SJSA1 (cell line): Measurements from ENCODE around the gene ITCH. TPM values are rescaled to one million over a fixed set of nuclear protein-coding genes. Genes with fewer than 3 reads are reported as not detected.
"Not testable (repeated sequence)": the region's sequence is repeated elsewhere in the genome, so short reads cannot be mapped to it uniquely, and the experiment has no call there.

Experiments
- DNase-seq, 2 experiments: peaks; one replicate each; pipeline ENCODE4 v3.0.0-alpha.2; 2015 to 2020; ENCODE audit warnings: low spot score in 2 of 2, low read depth in 1 of 2
- H3K27ac ChIP-seq: fragments of 250-450 bp; sonication (Bioruptor Pico); 2 replicates; pipeline ENCODE4 v1.5.1; 2020; ENCODE audit warnings: mild to moderate bottlenecking, moderate library complexity
- H3K27me3 ChIP-seq: fragments of 250-450 bp; sonication (Bioruptor Pico); replicated peaks from 2 replicates; pipeline ENCODE4 v1.5.1; 2020; ENCODE audit warnings: mild to moderate bottlenecking, moderate library complexity
- H3K36me3 ChIP-seq: fragments of 250-450 bp; sonication (Bioruptor Pico); 2 replicates; pipeline ENCODE4 v1.5.1; 2020; ENCODE audit warnings: mild to moderate bottlenecking
- H3K4me1 ChIP-seq: fragments of 250-450 bp; sonication (Bioruptor Pico); replicated peaks from 2 replicates; pipeline ENCODE4 v1.6.1; 2021; ENCODE audit warnings: mild to moderate bottlenecking
- H3K4me3 ChIP-seq: fragments of 250-450 bp; sonication (Bioruptor Pico); 2 replicates; pipeline ENCODE4 v1.5.1; 2020; ENCODE audit warnings: mild to moderate bottlenecking
- H3K9me3 ChIP-seq: fragments of 250-450 bp; sonication (Bioruptor Pico); replicated peaks from 2 replicates; pipeline ENCODE4 v1.5.1; 2020; ENCODE audit warnings: mild to moderate bottlenecking
- total RNA-seq: library from RNA; depleted of rRNA; stranded (reverse); fragments of >200 nt; shearing (Covaris generic); gene quantifications from 2 replicates; pipeline ENCODE4 v1.2.3, GENCODE V29; 2014

The ITCH gene
- total RNA-seq, 1 experiment from 2014 or later = 62.9 TPM

GRCh38 chr20:34377072-34377847 lies 14.2 kb downstream of the ITCH start:
- H3K4me3 ChIP-seq = no peak overlapping the region
- no peaks in the 10 kb centered on the region for H3K4me1 ChIP-seq
- no peak overlapping the region for H3K27ac ChIP-seq
- H3K36me3 ChIP-seq = peaks cover 67% of the 10 kb centered on the region
- no peaks in the 10 kb centered on the region for H3K9me3 ChIP-seq
- H3K27me3 ChIP-seq = no peaks in the 10 kb centered on the region
- DNase-seq = no peak

GRCh38 chr20:34382174-34382573 lies 19.1 kb downstream of the ITCH start:
- Histone ChIP-seq H3K9me3 (no peaks in the 10 kb centered on the region), H3K27me3 (no peaks in the 10 kb centered on the region), H3K27ac (no peak overlapping the region), H3K4me1 (peaks cover 8% of the 10 kb centered on the region; the same call in 1 of the 2 replicates), H3K4me3 (no peak overlapping the region), H3K36me3 (peaks cover 42% of the 10 kb centered on the region)
- no peak for DNase-seq

GRCh38 chr20:34382877-34383455 lies 19.9 kb downstream of the ITCH start:
- H3K27me3 ChIP-seq, H3K27ac ChIP-seq, H3K4me3 ChIP-seq, DNase-seq, H3K9me3 ChIP-seq: not testable (repeated sequence)
- Histone ChIP-seq H3K4me1 (peaks cover 15% of the 10 kb centered on the region), H3K36me3 (peaks cover 37% of the 10 kb centered on the region)

GRCh38 chr20:34385464-34385863 lies 22.4 kb downstream of the ITCH start:
- H3K27ac ChIP-seq = no peak overlapping the region
- H3K27me3 ChIP-seq = no peaks in the 10 kb centered on the region
- no peaks in the 10 kb centered on the region for H3K9me3 ChIP-seq
- no peak overlapping the region for H3K4me3 ChIP-seq
- H3K4me1 ChIP-seq = peaks cover 38% of the 10 kb centered on the region
- no peak for DNase-seq
- peaks cover 38% of the 10 kb centered on the region for H3K36me3 ChIP-seq

GRCh38 chr20:34388000-34388399 lies 24.9 kb downstream of the ITCH start:
- H3K27me3 ChIP-seq = no peaks in the 10 kb centered on the region
- H3K36me3 ChIP-seq = peaks cover 28% of the 10 kb centered on the region
- H3K27ac ChIP-seq = no peak overlapping the region
- peaks cover 48% of the 10 kb centered on the region for H3K4me1 ChIP-seq
- no peak overlapping the region for H3K4me3 ChIP-seq
- no peaks in the 10 kb centered on the region for H3K9me3 ChIP-seq
- no peak for DNase-seq

- H3K27me3 ChIP-seq = no peaks in the 10 kb centered on the region
- no peaks in the 10 kb centered on the region for H3K9me3 ChIP-seq
- H3K4me1 ChIP-seq = peaks cover 48% of the 10 kb centered on the region
- H3K27ac ChIP-seq = peak overlapping the region; percentile 78; the same call in 1 of the 2 replicates
- H3K4me3 ChIP-seq = no peak overlapping the region
- H3K36me3 ChIP-seq = peaks cover 33% of the 10 kb centered on the region
- DNase-seq = no peak
Observed at GRCh38 chr20:34388678-34389077, 25.6 kb downstream of the ITCH start.

GRCh38 chr20:34389206-34389953 lies 26.3 kb downstream of the ITCH start:
- peaks cover 38% of the 10 kb centered on the region for H3K36me3 ChIP-seq
- H3K4me3 ChIP-seq = no peak overlapping the region
- H3K9me3 ChIP-seq = no peaks in the 10 kb centered on the region
- H3K4me1 ChIP-seq = peaks cover 48% of the 10 kb centered on the region
- peak overlapping the region; percentile 78 for H3K27ac ChIP-seq
- H3K27me3 ChIP-seq = no peaks in the 10 kb centered on the region
- peak in 1 of 2 experiments; percentile 60 for DNase-seq

- Histone ChIP-seq H3K27ac (peak overlapping the region; percentile 78), H3K9me3 (no peaks in the 10 kb centered on the region), H3K27me3 (no peaks in the 10 kb centered on the region), H3K36me3 (peaks cover 43% of the 10 kb centered on the region), H3K4me3 (no peak overlapping the region), H3K4me1 (peaks cover 48% of the 10 kb centered on the region)
- no peak for DNase-seq
Observed at GRCh38 chr20:34389954-34390555, 27.0 kb downstream of the ITCH start.

GRCh38 chr20:34396408-34396807 lies 33.3 kb downstream of the ITCH start:
- Histone ChIP-seq H3K9me3 (no peaks in the 10 kb centered on the region), H3K4me1 (peaks cover 36% of the 10 kb centered on the region), H3K36me3 (peaks cover 58% of the 10 kb centered on the region), H3K27me3 (no peaks in the 10 kb centered on the region), H3K27ac (no peak overlapping the region), H3K4me3 (no peak overlapping the region)
- DNase-seq = no peak

GRCh38 chr20:34397096-34397495 lies 34.0 kb downstream of the ITCH start:
- Histone ChIP-seq H3K27ac (no peak overlapping the region), H3K36me3 (peaks cover 65% of the 10 kb centered on the region), H3K9me3 (no peaks in the 10 kb centered on the region), H3K27me3 (no peaks in the 10 kb centered on the region), H3K4me3 (no peak overlapping the region), H3K4me1 (peaks cover 39% of the 10 kb centered on the region)
- DNase-seq = no peak

- H3K4me3 ChIP-seq, H3K27me3 ChIP-seq, H3K9me3 ChIP-seq: not testable (repeated sequence)
- peak overlapping the region; percentile 47 for H3K27ac ChIP-seq
- H3K4me1 ChIP-seq = peaks cover 51% of the 10 kb centered on the region
- DNase-seq = peak; percentile 74 to 79
- H3K36me3 ChIP-seq = peaks cover 61% of the 10 kb centered on the region
Observed at GRCh38 chr20:34400776-34401175, 37.7 kb downstream of the ITCH start.

GRCh38 chr20:34401741-34402455 lies 38.8 kb downstream of the ITCH start:
- Histone ChIP-seq H3K36me3 (peaks cover 58% of the 10 kb centered on the region), H3K27ac (peak overlapping the region; percentile 58), H3K4me1 (peaks cover 51% of the 10 kb centered on the region), H3K9me3 (no peaks in the 10 kb centered on the region), H3K4me3 (no peak overlapping the region), H3K27me3 (no peaks in the 10 kb centered on the region)
- DNase-seq = no peak

- H3K27me3 ChIP-seq = no peaks in the 10 kb centered on the region
- no peak for DNase-seq
- H3K27ac ChIP-seq = peak overlapping the region; percentile 58
- H3K9me3 ChIP-seq = no peaks in the 10 kb centered on the region
- peaks cover 46% of the 10 kb centered on the region for H3K4me1 ChIP-seq
- H3K4me3 ChIP-seq = no peak overlapping the region
- H3K36me3 ChIP-seq = peaks cover 58% of the 10 kb centered on the region
Observed at GRCh38 chr20:34402461-34402860, 39.4 kb downstream of the ITCH start.
